HepG2 (cell line): Measurements from ENCODE around the gene GDPD5. TPM values are rescaled to one million over a fixed set of nuclear protein-coding genes. Genes with fewer than 3 reads are reported as not detected.

Experiments
- BRD4 ChIP-seq: sonication (generic); formaldehyde crosslinking; IDR thresholded peaks from 2 replicates; pipeline ENCODE4 v1.4.0; 2020; ENCODE audit warnings: missing genetic modification reagents
- GTF3A ChIP-seq: sonication (generic); formaldehyde crosslinking; conservative IDR thresholded peaks from 2 replicates; pipeline ENCODE4 v1.4.0; 2020; ENCODE audit warnings: mild to moderate bottlenecking, missing genetic modification reagents
- RBFOX2 ChIP-seq: fragments of 200-400 bp; formaldehyde crosslinking; IDR thresholded peaks from 2 replicates; pipeline ENCODE4 v1.6.1; 2017; ENCODE audit warnings: low read depth, mild to moderate bottlenecking, low read length
- RFXAP ChIP-seq: sonication (generic); formaldehyde crosslinking; IDR thresholded peaks from 2 replicates; pipeline ENCODE4 v1.4.0; 2020; ENCODE audit warnings: missing genetic modification reagents, borderline replicate concordance
- SAP130 ChIP-seq: IDR thresholded peaks from 2 replicates; pipeline ENCODE4 v1.6.1; 2016; ENCODE audit warnings: low read depth
- SP5 ChIP-seq: IDR thresholded peaks from 2 replicates; pipeline ENCODE4 v1.6.1; 2016; ENCODE audit warnings: low read depth, borderline replicate concordance
- STAG1 ChIP-seq: sonication (generic); formaldehyde crosslinking; IDR thresholded peaks from 2 replicates; pipeline ENCODE4 v1.4.0; 2020; ENCODE audit warnings: missing genetic modification reagents
- STAT6 ChIP-seq: sonication (generic); formaldehyde crosslinking; IDR thresholded peaks from 2 replicates; pipeline ENCODE4 v1.4.0; 2020; ENCODE audit warnings: missing genetic modification reagents, mild to moderate bottlenecking, borderline replicate concordance
- ZBTB26 ChIP-seq: IDR thresholded peaks from 2 replicates; pipeline ENCODE4 v1.6.1; 2016; ENCODE audit warnings: missing compliant biosample characterization, missing genetic modification reagents, borderline replicate concordance
- ZNF468 ChIP-seq: sonication (generic); formaldehyde crosslinking; IDR thresholded peaks from 2 replicates; pipeline ENCODE4 v1.8.0; 2022; ENCODE audit warnings: mild to moderate bottlenecking, moderate library complexity, missing genetic modification reagents
- polyA plus RNA-seq, 8 experiments: library from polyadenylated mRNA; depleted of rRNA in 3 of 8; stranded (reverse) in 7 of 8; unstranded in 1 of 8; fragments of >200 nt; fragmentation: Illumina TruSeq in 4 of 8; extraction: Trizol in 4 of 8; gene quantifications; 2 replicates each; pipeline versions ENCODE4 v1.2.1 to v1.2.3, GENCODE V29; 2011 to 2016; ENCODE audit warnings: low read depth in 4 of 8, missing spikeins in 1 of 8, mixed read lengths in 1 of 8; ENCODE audit not compliant: insufficient read depth in 1 of 8
- total RNA-seq, 5 experiments: library from RNA; depleted of rRNA; stranded (reverse); fragments of >200 nt; fragmentation: Illumina TruSeq; extraction: Trizol; gene quantifications; 2 replicates each; pipeline ENCODE4 v1.2.3, GENCODE V29; 2016; ENCODE audit warnings: low read depth in 1 of 5

The GDPD5 gene
- total and polyA plus RNA-seq, 2 of the 13 experiments (the other 11 are each of a cell fraction or from before 2014, with no cell fraction given) = 55.0 to 67.5 TPM

GRCh38 chr11:75472081-75472732, 53.5 kb downstream of the GDPD5 start (continued):
- TF ChIP-seq STAT6 = no peak
- no peak for TF ChIP-seq SAP130 (CRISPR knock-in tag)
- TF ChIP-seq STAG1 (CRISPR knock-in tag) = no peak
- TF ChIP-seq GTF3A (CRISPR knock-in tag) = no peak
- TF ChIP-seq RBFOX2 = no peak
- TF ChIP-seq SP5 (CRISPR knock-in tag) = no peak
- no peak for TF ChIP-seq RFXAP (CRISPR knock-in tag)
- TF ChIP-seq ZNF468 = no peak
- no peak for TF ChIP-seq BRD4 (CRISPR knock-in tag)
- no peak for TF ChIP-seq ZBTB26 (CRISPR knock-in tag)
